ENCODE measurements around the gene DPF3.

The DPF3 gene

DNA sequence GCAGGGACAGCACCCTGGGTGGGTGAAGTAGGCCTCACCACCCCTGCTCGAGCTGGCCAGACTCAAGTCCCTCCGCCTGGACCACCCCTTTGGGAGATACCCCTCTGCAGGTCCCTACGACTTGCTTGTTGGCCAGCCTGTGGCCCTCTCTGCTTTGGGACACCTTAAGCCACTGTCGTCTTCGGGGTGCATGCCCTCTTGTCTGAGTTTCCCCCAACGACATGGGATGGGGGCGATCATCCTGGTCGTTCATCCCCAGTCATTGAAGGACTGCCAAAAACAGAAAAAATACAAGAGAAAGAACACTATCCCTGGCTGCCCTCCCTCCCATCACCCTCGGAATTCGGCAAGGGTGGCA is 151.1 kb downstream of the DPF3 start:
- no peak for DNase-seq (ENCODE audit: low spot score)

DNA sequence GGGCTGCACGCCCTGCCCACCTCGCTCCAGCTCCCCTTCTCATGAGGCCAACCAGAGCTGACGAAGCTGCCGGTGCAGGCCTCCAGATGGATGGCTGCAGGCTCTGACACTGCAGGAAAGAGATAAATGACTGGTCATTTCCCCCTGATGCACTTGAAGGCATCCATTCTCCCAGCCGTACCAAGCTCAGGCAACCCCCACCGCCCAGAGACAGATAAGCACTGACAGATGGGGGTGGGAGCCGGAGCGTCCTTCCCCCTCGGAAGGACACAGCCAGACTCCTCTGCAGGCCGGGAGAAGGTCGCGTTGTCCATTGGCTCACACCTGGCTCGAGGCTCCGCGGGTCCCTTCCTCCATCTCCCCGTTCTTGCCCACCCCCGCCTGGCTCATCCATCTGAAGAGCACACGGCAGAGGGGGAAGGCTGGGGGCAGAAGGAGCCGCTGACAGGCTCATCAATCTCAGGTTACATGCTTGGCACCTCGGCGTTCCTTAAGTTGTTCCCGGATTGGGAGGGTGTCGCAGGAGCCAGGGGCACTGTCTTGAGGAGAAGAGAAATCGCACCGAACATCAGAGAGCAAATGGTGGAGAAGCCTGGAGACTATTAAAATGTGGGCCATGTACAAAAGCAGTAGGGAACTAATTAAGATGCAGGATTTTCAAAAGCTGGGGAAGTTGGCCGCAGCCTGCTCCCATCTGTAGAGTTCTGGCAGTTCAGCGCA is 151.6 kb downstream of the DPF3 start:
- no peak for DNase-seq (ENCODE audit: low spot score)

DNA sequence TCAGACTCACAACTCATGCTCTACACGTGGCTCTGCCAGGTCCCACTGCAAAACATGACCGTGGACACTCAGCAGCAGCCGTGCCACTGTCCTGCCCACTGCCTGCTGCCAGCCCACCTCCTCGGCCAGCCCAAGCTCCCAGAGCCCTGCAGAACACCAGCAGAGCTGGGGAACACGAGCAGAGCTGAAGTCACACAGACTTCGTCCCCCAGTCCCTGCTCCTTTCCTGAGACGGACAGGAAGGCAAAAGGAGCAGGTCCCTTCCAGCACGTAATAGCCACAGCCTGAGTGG is 152.1 kb downstream of the DPF3 start:
- DNase-seq (ENCODE audit: low spot score), result no peak

DNA sequence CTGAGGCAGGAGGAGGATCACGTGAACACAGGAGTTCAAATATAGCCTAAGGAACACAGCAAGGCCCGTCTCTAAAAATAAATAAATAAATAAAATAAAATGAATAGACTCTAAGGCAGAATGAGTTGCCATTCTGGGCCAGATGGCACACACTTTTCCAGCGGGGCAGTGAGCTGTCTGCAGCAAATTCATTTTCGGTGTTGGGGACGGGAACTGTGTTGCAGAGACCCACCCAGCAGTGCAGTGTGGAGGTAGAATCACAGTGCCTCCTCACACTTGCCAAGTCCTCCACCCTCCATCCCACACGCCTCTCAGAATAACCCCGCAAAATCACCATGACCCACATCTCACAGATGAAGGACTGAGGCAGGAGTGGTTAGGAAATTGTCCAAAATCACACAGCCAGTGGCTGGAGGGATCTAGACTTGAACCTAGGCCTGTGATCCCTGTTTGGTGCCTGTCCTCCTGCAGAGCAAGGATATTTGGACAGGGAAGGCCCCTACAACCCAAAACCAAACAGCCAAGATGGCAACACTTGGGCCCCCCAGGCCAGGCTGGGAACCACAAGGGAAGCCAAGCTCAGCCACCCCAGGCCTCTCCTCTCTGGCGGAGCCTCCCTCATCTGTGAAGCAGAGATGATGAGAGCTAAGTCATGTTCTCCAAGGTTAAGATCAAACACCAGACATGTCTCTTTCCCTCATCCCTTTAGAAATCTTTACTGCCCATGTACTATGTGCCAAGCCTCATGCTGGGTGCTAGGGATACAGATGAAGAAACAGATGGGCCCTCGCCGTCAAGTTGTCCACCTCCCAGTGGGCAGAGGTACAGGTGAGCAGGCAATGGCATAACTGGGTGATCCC is 152.7 kb downstream of the DPF3 start:
- no peak for DNase-seq (ENCODE audit: low spot score)

DNA sequence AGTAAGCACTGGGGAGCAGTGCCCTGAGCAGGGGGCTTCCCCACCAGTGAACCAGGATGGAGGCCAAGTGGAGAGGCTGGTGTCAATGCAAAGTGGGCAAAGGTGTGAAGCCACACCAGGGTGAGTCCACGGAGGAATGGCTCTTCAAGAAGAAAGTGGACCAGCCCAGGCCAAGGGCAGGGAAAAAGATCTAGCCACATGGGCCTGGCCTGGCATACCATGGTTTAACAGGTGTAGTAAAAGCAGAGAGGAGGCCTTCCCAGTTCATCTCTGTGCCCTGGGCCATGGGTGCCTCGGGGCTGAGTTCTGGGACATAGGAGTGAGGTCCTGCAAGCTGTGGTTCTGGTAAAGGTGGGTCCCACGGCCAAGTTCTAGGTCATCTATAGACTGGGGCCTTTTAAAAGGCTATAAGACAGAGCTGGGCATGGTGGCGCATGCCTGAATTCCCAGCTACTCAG is 153.4 kb downstream of the DPF3 start:
- no peak for DNase-seq (ENCODE audit: low spot score)

DNA sequence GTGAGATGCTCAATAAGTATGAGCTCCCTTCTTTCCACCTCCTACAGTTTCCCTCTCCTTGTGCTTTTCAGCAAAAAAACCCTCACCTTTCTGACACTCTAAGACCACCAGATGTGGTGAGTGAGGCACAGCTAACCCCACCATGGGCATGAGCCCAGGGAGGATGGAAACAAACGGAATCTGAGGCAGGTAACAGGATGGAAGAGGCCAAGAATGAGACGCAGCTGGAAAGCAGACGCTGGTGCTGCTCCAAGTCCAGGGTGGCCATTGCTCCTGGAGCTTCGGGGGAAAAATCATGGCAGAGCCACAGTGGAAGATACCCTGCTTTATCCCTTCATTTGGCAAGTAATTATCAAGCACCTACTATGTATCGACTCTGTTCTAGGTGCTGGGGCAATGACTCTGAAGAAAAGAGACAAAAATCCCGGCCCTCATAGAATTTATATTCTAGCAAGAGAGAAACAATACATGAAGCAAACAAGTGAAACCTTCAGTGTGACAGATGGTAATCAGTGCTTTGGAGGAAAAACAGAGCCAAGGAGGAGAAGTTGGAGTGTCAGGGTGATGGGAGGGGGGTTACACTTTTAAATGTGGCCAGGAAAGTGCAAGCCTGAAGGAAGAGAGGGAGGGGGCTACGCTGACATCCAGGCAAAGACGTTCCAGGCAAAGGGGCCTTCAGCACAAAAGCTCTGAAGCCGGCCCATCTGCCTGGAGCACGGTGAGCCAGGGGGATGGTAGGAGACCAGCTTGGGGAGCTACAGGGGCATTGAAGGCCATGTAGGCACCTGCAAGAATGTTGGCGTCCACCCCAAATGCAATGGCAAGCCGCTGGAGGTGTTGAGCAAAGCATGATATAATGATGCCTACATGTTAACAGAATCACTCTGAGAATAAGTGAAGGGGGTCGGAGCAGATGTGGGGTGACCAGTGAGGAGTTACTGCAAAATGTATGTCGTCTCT is 154.2 kb downstream of the DPF3 start:
- no peak for DNase-seq (ENCODE audit: low spot score)

DNA sequence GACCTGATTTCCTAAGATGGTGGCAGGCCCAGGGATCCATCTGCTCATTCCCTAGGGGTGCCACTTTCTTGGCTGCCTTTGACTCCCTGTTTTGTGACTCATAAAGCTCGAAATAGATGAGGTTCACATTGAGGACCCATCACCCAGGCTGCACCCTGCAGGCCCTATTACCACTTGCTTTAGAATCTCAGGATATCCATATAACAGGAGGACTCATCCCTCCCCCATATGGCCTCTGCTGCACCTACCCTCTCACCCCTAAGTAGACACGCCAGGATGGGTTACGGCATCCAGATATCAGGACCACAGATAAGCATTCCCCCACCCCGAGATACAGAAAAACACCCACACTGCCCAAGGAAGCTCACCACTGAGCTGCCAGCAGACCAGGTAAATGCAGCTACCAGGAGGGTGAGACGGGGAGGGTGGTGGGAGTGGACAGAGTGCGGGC is 155.7 kb downstream of the DPF3 start:
- DNase-seq (ENCODE audit: low spot score), result no peak

DNA sequence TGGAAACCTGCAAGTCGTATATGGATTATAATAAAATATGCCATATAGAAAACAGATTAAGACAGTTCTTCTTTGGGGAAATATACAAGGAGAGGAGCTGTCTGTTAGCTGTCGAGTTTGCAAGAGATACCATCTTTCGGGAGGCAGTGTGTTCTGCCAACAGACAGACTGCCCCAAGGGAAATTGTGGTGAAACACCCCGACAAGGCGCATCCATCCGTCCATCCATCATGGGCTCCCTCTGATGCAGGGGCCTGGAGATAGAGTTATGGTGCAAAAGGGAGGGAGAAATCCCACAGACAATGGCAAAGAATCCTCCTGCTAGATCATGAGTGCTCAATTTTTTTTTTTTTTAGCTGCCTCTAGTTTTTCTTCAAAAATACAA is 156.3 kb downstream of the DPF3 start:
- DNase-seq (ENCODE audit: low spot score), result no peak

DNA sequence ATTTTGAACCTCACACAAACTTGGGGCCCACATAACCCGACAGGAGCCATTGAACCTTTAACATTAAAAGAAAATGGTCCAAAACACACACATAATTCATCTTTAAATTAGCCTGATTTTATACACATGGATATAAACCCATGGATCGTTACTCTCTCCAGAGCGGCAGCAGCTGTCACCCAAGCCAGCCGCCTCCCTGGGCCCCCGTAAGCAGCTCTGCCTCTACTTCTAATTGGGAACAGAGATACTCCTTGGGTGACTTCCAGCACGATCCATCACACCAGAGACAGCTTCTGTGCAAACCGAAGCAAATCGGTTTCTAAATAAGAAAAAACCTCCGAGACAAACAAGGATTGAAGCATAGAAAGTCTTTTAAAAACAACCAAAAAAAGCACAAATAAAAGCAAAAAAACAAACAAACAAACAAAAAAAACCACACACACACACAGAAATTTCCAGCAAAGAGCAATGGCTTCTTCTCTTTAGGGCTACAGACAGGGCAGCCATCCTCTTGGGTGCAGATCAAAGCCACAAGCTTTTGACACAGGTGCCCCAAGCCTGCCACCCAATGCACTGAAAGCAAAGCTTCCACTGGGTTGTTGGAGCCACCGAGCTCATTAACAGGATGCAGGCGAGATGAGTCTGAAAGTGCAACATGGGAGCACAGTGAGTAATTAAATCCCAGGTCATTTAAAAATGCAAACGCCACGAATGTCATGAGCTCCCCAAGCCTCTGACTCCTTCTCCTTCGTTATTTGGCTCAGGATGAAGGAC is 156.9 kb downstream of the DPF3 start:
- no peak for DNase-seq (ENCODE audit: low spot score)

DNA sequence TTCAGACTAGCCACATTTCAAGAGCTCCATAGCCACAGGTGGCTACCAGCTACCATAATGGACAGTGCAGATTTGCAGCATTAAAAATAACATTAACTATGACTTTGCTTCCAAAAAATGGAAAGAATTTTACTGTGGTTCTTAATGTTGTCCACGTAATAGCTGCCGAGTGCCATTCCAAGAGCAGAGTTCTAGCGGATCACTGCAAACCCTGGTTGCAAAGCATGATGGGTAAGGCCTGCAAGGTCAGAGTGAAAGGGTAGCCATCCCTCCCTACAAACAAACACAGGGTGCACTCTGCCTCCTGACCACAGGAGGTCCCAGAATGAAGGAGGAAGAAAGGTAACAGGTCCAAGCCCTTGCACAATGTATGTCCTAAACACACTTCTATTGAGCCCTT is 157.6 kb downstream of the DPF3 start:
- no peak for DNase-seq (ENCODE audit: low spot score)

DNA sequence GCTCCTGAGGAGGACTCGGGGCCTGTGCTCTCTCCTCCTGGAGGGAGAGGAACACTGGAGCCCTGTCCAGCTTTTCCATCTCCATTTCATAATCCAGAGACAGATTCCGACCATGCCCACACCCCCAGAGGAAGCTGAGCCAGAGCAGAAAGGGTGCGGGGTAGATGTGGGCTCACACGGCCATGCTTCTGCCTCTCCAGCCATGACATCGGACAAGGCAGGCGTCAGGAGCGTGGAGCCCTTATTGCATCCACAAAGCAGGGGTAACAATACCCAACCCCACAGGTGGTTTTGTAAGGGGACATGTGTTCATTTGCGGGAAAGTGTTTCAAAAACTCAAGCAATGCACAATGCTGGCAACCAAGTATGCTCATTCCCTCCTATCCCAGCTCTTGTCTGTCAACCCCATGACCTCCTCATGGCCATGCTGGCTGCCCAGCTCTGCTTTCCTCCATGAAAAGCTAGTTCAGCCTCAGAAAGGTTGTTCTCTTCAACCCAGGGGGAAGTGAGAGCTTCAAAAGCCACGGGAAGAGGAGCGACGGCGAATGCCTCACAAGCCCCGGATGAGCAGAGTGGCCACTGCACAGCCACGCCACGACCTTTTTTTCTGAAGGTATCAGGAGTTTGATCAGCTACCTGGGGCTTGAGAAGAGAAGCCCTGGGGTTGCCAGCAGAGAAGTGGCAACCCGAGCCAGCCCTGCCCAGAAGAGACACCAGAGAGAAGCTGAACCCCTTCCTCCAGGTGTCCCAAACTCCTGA is 161.7 kb downstream of the DPF3 start:
- no peak for DNase-seq (ENCODE audit: low spot score)

DNA sequence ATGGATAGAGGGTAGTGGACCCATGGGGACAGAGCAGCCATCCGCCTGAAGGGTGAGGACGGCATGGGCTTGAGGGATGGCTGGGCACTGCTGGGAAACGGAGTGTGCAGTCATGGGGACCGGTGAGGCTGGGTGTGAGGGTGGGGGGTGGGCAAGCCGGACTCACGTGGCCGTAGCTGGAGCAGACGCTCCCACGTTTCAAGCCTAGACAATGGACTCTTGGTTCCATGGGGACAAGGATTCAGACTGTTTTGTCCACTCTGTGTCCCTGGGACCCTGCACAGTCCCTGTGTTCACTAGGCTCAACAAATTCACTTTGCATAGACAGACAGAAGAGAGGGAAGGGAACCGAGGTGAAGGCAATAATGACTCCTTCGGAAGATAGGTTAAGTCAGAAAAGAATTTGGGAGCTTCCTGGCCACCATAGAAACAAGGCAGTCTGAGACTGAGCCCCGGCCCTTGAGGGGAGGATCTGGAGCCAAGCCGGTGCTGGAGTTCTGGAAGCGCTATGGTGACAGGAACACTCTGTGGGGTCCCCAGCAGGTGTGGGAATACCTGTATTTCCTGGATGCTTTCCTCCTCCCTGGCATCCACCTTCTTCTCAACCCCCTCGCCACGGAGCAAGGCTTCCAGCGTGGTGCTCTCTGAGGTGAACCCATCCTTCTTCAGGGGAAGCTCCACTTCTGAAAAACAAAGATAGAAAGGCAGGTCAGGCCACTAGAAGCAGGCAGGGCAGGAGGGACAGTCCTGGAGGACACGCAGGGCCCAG is 162.5 kb downstream of the DPF3 start:
- DNase-seq (ENCODE audit: low spot score), result no peak

DNA sequence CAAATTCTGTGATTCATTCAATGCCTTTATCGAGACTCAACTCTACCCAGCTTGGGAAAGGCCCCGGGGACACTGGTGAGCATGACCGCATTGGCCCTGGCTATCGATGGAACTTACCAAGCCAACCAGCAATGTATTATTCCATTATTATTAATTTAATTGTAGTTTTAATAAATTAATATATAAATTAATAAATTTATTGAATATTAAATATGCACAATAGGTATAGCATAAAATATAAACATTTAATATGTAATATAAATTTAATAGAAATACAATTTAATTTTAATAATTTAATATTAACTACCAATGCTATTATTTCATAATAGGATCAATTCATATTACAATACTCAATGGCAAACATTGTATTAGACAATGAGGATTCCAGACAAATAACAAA is 163.4 kb downstream of the DPF3 start:
- no peak for DNase-seq (ENCODE audit: low spot score)

DNA sequence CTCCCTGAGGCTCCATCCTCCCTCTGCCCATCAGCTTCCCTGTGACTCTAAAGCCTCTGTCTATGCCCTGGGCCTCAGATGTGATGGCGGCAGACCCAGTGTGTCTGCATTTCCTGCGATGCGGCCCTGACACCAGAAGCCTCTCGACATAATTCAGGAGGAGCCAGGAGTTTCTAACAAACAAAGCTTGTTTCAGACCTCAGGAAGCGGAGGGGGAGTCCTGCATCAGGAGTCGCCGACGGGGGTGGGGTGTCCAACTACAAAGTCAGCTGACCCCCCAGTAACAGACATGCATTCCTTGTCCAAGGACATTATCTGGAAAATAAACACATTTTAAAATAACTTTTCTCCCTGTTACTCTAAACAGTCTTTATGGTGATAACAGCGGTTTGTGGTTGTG is 167.5 kb downstream of the DPF3 start:
- DNase-seq (ENCODE audit: low spot score), result no peak

DNA sequence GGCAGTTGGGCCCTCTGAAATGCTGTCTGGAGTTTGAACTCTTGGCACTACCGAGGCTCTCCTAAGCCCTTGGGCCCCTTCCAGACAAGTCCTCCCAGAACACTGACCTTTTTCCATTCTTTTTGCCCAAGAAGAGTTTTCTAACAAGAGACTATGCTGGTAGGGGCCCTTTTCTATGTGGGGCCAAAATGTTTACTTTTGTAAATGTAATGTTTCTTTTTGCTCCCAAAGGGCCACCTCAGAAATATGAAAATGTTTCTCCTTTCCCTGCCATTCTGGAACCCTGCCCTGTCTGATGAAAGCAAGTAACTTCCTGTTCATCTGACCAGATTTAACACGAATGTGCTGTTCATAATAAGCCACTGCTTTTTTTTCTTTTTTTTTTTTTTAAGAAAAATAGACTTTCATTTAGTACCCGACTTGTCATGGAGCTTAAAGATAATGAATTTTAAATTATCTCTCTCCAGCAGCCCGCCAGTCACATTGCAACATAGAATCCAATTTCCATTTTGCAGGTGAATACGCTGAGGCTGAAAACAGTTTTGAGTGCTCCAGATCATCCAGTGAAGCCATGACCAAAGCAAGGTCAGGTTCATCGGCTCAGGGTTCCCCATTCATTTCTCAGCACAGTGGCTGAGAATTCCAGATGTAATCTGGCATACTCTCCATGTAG is 169.9 kb downstream of the DPF3 start:
- no peak for DNase-seq (ENCODE audit: low spot score)

DNA sequence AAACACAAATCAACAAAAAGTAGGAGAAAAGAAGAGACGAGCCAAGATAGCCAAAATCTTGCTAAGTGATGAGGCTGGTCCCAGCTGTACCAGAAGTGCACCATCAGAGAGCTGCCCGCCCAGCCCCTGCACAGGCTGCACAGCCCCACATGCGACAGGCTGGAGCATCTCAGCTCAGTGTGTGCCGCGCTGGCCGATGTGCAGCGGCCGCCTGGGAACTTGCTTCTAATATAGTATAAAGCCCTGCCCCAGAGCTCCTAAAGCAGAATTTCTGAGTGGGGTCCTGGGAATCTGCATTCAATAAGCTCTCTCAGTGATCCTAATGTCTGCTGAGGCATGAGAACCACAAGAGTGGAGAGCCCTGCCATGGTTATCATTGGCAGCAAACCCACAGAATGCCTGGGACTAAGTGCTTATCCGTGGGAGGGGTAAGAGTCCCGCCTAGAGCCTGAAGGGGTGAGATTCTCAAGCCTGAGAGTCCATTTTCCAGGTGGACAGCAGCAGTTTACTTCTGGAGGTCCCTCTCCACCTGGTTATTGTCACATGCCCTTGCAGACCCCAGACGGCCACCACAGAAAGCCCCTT is 171.6 kb downstream of the DPF3 start:
- no peak for DNase-seq (ENCODE audit: low spot score)

DNA sequence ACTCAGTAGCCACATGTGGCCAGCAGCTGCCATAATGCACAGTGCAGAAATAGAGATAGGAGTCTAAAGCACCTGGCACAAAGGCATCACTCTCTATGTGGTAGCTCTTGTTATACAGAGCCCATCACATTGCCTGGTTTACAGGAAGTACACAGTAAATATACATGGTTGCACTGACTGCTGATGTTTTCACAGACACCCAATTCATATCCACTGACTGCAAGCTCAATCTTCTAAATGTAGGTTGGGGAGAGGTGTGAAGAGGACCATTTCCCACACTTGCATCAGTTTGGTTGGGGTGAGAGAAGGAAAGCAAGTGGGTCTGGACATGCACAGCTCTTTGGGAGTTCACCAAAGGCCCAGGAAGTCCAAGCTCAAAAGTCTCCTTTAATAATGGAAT is 172.8 kb downstream of the DPF3 start:
- no peak for DNase-seq (ENCODE audit: low spot score)

DNA sequence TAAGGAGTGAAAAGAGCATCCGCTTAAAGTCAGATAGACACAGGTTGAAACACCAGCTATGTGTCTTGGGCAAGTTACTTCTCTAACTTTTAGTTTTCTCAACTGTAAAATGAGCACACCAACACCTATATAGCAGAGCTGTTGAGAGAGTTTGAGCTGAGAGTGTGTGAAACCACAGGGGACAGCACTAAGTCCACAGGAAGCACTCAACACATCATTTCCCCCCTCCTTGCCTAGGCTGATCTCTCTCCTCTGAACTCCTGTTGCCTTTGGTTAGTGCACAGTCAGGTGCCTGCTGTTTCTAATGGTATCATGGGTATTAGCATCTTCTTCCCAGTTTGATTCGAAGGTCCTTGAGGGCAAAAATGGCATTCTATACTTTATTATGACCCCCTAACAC is 176.7 kb downstream of the DPF3 start:
- DNase-seq (ENCODE audit: low spot score), result no peak

DNA sequence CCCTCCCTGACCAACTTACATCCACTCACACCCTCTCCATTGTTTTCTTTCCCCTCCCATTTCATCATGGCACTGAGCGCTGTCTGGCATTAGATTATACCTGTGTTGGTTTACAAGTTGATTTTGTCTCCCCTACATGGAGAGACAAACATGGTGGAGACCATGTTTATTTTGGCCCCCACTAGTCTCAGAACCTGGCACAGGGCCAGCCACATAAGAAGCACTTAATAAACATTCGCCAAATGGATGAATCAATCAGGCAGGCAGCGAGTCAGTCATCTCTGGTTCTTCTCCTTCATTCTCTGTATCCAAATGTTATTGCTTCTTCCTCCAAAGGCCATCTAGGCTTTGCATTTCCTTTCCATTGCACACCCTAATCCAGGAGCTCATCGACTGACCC is 177.4 kb downstream of the DPF3 start:
- no peak for DNase-seq (ENCODE audit: low spot score)
